SK-N-SH (cell line): ENCODE results near the gene MEG3. TPM values are rescaled to one million over a fixed set of nuclear protein-coding genes. Genes with fewer than 3 reads are reported as not detected.

Source experiments
- CTCF ChIA-PET: fragments of 300-600, 350-600 bp; formaldehyde crosslinking; extraction: SDS; loops from one replicate; lab custom pipeline; 2021; lab: Yijun Ruan, JAX
- POLR2A ChIA-PET: fragments of 350-600 bp; sonication (Branson Sonifier 250); formaldehyde crosslinking; extraction: SDS; loops from one replicate; lab custom pipeline; 2020; ENCODE audit warnings: antibody characterized with exemption, inconsistent platforms; lab: Yijun Ruan, JAX
- DNase-seq: peaks from one replicate; pipeline ENCODE4 v3.0.0; 2012
- H2AFZ ChIP-seq: fragments of 200-600 bp; sonication (generic); 2 replicates; pipeline ENCODE4 v1.8.1; 2016; ENCODE audit warnings: antibody characterized with exemption, mild to moderate bottlenecking, low read depth
- H3F3A ChIP-seq: fragments of 200-600 bp; sonication (generic); replicated peaks from 2 replicates; pipeline ENCODE3; 2016; ENCODE audit warnings: antibody characterized with exemption, mild to moderate bottlenecking; ENCODE audit not compliant: insufficient read depth
- H3K27ac ChIP-seq, 2 experiments: fragments of 200-500 bp in 1 of 2; fragments of 200-600 bp in 1 of 2; sonication (Bioruptor generic) in 1 of 2; sonication (generic), shearing (Covaris generic) in 1 of 2; 2 replicates each; pipeline versions ENCODE4 v1.5.1 to v1.6.1; 2014 to 2016; ENCODE audit warnings: low read depth in 2 of 2, inconsistent platforms in 1 of 2, low read length in 1 of 2, mild to moderate bottlenecking in 1 of 2, mixed read lengths in 1 of 2
- H3K27me3 ChIP-seq: fragments of 200-600 bp; sonication (generic), shearing (Covaris generic); 2 replicates; pipeline ENCODE4 v1.6.1; 2016; ENCODE audit warnings: mixed run types; ENCODE audit not compliant: insufficient read depth
- H3K36me3 ChIP-seq, 2 experiments: fragments of 200-500 bp in 1 of 2; fragments of 200-600 bp in 1 of 2; sonication (Bioruptor generic) in 1 of 2; sonication (generic) in 1 of 2; replicated peaks in 1 of 2; 2 replicates each; pipeline versions ENCODE3 to v1.5.1; 2014 to 2016; ENCODE audit warnings: low read length in 1 of 2, mild to moderate bottlenecking in 1 of 2; ENCODE audit not compliant: insufficient read depth in 2 of 2, control insufficient read depth in 1 of 2
- H3K4me1 ChIP-seq, 2 experiments: fragments of 200-500 bp in 1 of 2; fragments of 200-600 bp in 1 of 2; sonication (Bioruptor generic) in 1 of 2; sonication (generic), shearing (Covaris generic) in 1 of 2; 2 replicates each; pipeline versions ENCODE4 v1.5.1 to v1.6.1; 2014 to 2016; ENCODE audit warnings: low read depth in 1 of 2, low read length in 1 of 2, mixed run types in 1 of 2; ENCODE audit not compliant: insufficient read depth in 2 of 2, control insufficient read depth in 1 of 2
- H3K4me2 ChIP-seq: fragments of 200-600 bp; sonication (generic), shearing (Covaris generic); 2 replicates; pipeline ENCODE4 v1.6.1; 2017; ENCODE audit warnings: mixed run types
- H3K4me3 ChIP-seq, 2 experiments: fragments of 200-500 bp in 1 of 2; fragments of 200-600 bp in 1 of 2; sonication (Bioruptor generic) in 1 of 2; sonication (generic), shearing (Covaris generic) in 1 of 2; 2 replicates each; pipeline versions ENCODE4 v1.5.1 to v1.8.1; 2014 to 2016; ENCODE audit warnings: low read depth in 2 of 2, inconsistent platforms in 1 of 2, low read length in 1 of 2, mild to moderate bottlenecking in 1 of 2, mixed read lengths in 1 of 2, moderate library complexity in 1 of 2
- H3K79me2 ChIP-seq: fragments of 200-600 bp; sonication (generic); 2 replicates; pipeline ENCODE4 v1.8.1; 2017; ENCODE audit warnings: mild to moderate bottlenecking; ENCODE audit not compliant: insufficient read depth
- H3K9ac ChIP-seq: fragments of 200-600 bp; sonication (generic); 2 replicates; pipeline ENCODE4 v1.6.1; 2017; ENCODE audit warnings: mixed run types
- H3K9me2 ChIP-seq: fragments of 200-600 bp; sonication (generic); 2 replicates; pipeline ENCODE4 v1.6.1; 2017; ENCODE audit warnings: mixed run types
- H3K9me3 ChIP-seq: fragments of 200-600 bp; sonication (generic); 2 replicates; pipeline ENCODE4 v1.6.1; 2017; ENCODE audit warnings: mixed run types, mild to moderate bottlenecking, moderate library complexity
- H4K20me1 ChIP-seq: fragments of 200-600 bp; sonication (generic); 2 replicates; pipeline ENCODE4 v1.6.1; 2017; ENCODE audit warnings: mild to moderate bottlenecking, mixed run types; ENCODE audit not compliant: insufficient read depth
- ELF1 ChIP-seq: IDR thresholded peaks from 2 replicates; pipeline ENCODE4 v1.4.0; 2012
- GATA2 ChIP-seq: sonication (generic); formaldehyde crosslinking; IDR thresholded peaks from 2 replicates; pipeline ENCODE4 v1.5.0; 2020; ENCODE audit warnings: mild to moderate bottlenecking, missing genetic modification reagents
- JUND ChIP-seq: IDR thresholded peaks from 2 replicates; pipeline ENCODE4 v1.4.0; 2012
- NFIC ChIP-seq: IDR thresholded peaks from 2 replicates; pipeline ENCODE4 v1.4.0; 2012; ENCODE audit warnings: borderline replicate concordance
- NRF1 ChIP-seq: IDR thresholded peaks from 2 replicates; pipeline ENCODE4 v1.6.1; 2012; ENCODE audit warnings: low read depth, mild to moderate bottlenecking, low read length
- RFX5 ChIP-seq: IDR thresholded peaks from 2 replicates; pipeline ENCODE4 v1.6.1; 2012; ENCODE audit warnings: mild to moderate bottlenecking, improper control_type of control experiment, low read length
- RXRA ChIP-seq: IDR thresholded peaks from 2 replicates; pipeline ENCODE4 v1.4.0; 2012; ENCODE audit warnings: low read depth, mild to moderate bottlenecking, borderline replicate concordance
- SIN3A ChIP-seq: IDR thresholded peaks from 2 replicates; pipeline ENCODE4 v1.6.1; 2012; ENCODE audit warnings: low read depth, mild to moderate bottlenecking, low read length, moderate library complexity, borderline replicate concordance
- SMC3 ChIP-seq: IDR thresholded peaks from 2 replicates; pipeline ENCODE4 v1.6.1; 2012; ENCODE audit warnings: low read depth, low read length, improper control_type of control experiment
- TAF1 ChIP-seq: IDR thresholded peaks from 2 replicates; pipeline ENCODE4 v1.6.1; 2012; ENCODE audit warnings: low read depth, mild to moderate bottlenecking, low read length, moderate library complexity, borderline replicate concordance
- TEAD4 ChIP-seq: IDR thresholded peaks from 2 replicates; pipeline ENCODE4 v1.4.0; 2012; ENCODE audit warnings: mild to moderate bottlenecking, borderline replicate concordance; ENCODE audit not compliant: insufficient read depth
- YY1 ChIP-seq: IDR thresholded peaks from 2 replicates; pipeline ENCODE4 v1.4.0; 2012; ENCODE audit warnings: low read depth, mild to moderate bottlenecking
- WGBS: methylation state at CpG from one replicate; pipeline ENCODE4 v1.1.6; 2017; ENCODE audit warnings: low lambda C conversion rate; 5-methylcytosine and 5-hydroxymethylcytosine counted together
- polyA plus RNA-seq, 3 experiments: library from polyadenylated mRNA; depleted of rRNA; stranded (reverse); fragments of >200 nt; gene quantifications; 2 replicates each; pipeline ENCODE4 v1.2.3, GENCODE V29; 2012
- TF ChIP-seq, protein P1 (sequence below): IDR thresholded peaks from 2 replicates; pipeline ENCODE4; 2012
- TF ChIP-seq, protein P2 (sequence below): fragments of 150-350 bp; IDR thresholded peaks from 2 replicates; pipeline ENCODE4 v1.6.1; 2016; ENCODE audit warnings: mild to moderate bottlenecking, low read depth, low read length
- TF ChIP-seq, protein P3 (sequence below): fragments of 200-600 bp; sonication (generic); IDR thresholded peaks from 2 replicates; pipeline ENCODE4 v1.6.1; 2017; ENCODE audit warnings: antibody characterized with exemption, mild to moderate bottlenecking, moderate library complexity
- TF ChIP-seq, protein P4 (sequence below): fragments of 150-350 bp; IDR thresholded peaks from 2 replicates; pipeline ENCODE4 v1.6.1; 2017; ENCODE audit warnings: antibody characterized with exemption, low read length, low read depth, borderline replicate concordance

Gene MEG3
- polyA plus RNA-seq, 1 of the 3 experiments (the other 2 are of a cell fraction) = not detected

- Histone ChIP-seq H3K9me2 (no peaks in the 10 kb centered on the region), H3K27me3 (no peaks in the 10 kb centered on the region), H4K20me1 (no peaks in the 10 kb centered on the region), H3K79me2 (no peaks in the 10 kb centered on the region), H3K4me2 (no peak overlapping the region), H2AFZ (no peak overlapping the region), H3F3A (no peaks in the 10 kb centered on the region), H3K9ac (no peak overlapping the region), H3K4me3 (no peak overlapping the region), H3K9me3 (no peaks in the 10 kb centered on the region), H3K36me3 (no peaks in the 10 kb centered on the region), H3K4me1 (no peaks in the 10 kb centered on the region), H3K27ac (no peak overlapping the region)
- ChIA-PET POLR2A (no interaction called here), CTCF (interaction anchor here (1.6 kb wide), 1 partner anchor 13 kb away, joined by 5 read pairs; no protein-coding TSS in a partner anchor)
- 74% methylated on average over 7 of the region's 7 CpGs for WGBS
- DNase-seq = no peak
- TF ChIP-seq TAF1 (no peak), NRF1 (no peak), RFX5 (no peak), SIN3A (no peak), RXRA (no peak), GATA2 (CRISPR knock-in tag) (no peak), TEAD4 (no peak)
- TF ChIP-seq, protein P1, sequence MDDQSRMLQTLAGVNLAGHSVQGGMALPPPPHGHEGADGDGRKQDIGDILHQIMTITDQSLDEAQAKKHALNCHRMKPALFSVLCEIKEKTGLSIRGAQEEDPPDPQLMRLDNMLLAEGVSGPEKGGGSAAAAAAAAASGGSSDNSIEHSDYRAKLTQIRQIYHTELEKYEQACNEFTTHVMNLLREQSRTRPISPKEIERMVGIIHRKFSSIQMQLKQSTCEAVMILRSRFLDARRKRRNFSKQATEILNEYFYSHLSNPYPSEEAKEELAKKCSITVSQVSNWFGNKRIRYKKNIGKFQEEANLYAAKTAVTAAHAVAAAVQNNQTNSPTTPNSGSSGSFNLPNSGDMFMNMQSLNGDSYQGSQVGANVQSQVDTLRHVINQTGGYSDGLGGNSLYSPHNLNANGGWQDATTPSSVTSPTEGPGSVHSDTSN = no peak
- TF ChIP-seq, protein P2, sequence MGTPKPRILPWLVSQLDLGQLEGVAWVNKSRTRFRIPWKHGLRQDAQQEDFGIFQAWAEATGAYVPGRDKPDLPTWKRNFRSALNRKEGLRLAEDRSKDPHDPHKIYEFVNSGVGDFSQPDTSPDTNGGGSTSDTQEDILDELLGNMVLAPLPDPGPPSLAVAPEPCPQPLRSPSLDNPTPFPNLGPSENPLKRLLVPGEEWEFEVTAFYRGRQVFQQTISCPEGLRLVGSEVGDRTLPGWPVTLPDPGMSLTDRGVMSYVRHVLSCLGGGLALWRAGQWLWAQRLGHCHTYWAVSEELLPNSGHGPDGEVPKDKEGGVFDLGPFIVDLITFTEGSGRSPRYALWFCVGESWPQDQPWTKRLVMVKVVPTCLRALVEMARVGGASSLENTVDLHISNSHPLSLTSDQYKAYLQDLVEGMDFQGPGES = no peak
- TF ChIP-seq, protein P3, sequence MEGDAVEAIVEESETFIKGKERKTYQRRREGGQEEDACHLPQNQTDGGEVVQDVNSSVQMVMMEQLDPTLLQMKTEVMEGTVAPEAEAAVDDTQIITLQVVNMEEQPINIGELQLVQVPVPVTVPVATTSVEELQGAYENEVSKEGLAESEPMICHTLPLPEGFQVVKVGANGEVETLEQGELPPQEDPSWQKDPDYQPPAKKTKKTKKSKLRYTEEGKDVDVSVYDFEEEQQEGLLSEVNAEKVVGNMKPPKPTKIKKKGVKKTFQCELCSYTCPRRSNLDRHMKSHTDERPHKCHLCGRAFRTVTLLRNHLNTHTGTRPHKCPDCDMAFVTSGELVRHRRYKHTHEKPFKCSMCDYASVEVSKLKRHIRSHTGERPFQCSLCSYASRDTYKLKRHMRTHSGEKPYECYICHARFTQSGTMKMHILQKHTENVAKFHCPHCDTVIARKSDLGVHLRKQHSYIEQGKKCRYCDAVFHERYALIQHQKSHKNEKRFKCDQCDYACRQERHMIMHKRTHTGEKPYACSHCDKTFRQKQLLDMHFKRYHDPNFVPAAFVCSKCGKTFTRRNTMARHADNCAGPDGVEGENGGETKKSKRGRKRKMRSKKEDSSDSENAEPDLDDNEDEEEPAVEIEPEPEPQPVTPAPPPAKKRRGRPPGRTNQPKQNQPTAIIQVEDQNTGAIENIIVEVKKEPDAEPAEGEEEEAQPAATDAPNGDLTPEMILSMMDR = no peak
Observed at GRCh38 chr14:100802179-100802578, 23.7 kb upstream of the MEG3 start.

DNA sequence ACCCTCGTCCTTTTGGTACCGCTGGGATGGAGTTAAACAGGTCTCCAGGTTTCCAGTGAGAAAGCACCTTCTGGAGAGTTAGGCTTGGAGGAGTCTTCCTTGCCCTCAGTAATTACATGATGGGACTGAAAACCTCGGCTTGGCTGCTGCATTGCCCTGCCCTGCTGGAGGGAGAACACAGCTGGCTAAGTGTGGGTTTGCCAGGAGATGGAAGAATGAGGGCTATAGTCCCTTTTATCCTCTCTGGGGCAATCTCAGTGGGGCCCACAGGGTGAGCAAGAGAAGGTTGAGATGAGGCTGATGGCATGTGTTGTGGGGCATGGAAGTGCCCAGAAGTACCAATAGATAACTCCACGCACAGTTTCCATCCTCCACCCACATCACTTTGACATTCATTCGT is 23.2 kb upstream of the MEG3 start:
- no peaks in the 10 kb centered on the region for H3F3A ChIP-seq
- no peaks in the 10 kb centered on the region for H3K9me2 ChIP-seq
- H3K79me2 ChIP-seq = no peaks in the 10 kb centered on the region
- TF ChIP-seq JUND (no peak), NFIC (no peak), ELF1 (no peak), SMC3 (no peak), YY1 (no peak)
- TF ChIP-seq, protein P4, sequence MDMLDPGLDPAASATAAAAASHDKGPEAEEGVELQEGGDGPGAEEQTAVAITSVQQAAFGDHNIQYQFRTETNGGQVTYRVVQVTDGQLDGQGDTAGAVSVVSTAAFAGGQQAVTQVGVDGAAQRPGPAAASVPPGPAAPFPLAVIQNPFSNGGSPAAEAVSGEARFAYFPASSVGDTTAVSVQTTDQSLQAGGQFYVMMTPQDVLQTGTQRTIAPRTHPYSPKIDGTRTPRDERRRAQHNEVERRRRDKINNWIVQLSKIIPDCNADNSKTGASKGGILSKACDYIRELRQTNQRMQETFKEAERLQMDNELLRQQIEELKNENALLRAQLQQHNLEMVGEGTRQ = no peak
- WGBS = 34% methylated on average over 5 of the region's 5 CpGs
- no peak overlapping the region for H3K9ac ChIP-seq
- H3K27me3 ChIP-seq = no peaks in the 10 kb centered on the region
- no peak overlapping the region for H3K27ac ChIP-seq
- H3K4me3 ChIP-seq = no peak overlapping the region
- no peaks in the 10 kb centered on the region for H3K36me3 ChIP-seq
- ChIA-PET POLR2A (no interaction called here), CTCF (interaction anchor here (1.6 kb wide), 1 partner anchor 12 kb away, joined by 5 read pairs; no protein-coding TSS in a partner anchor)
- no peak for DNase-seq
- no peaks in the 10 kb centered on the region for H4K20me1 ChIP-seq
- H3K4me1 ChIP-seq = no peaks in the 10 kb centered on the region
- no peak overlapping the region for H2AFZ ChIP-seq
- no peaks in the 10 kb centered on the region for H3K9me3 ChIP-seq
- H3K4me2 ChIP-seq = no peak overlapping the region
